ENCODE results near the gene TTC24.

GRCh38 chr1:156579472-156579871 lies at the start of gene TTC24:
- TF ChIP-seq GATA3 (IDR thresholded peaks at IDR 0.05; ENCODE audit: low read depth, low read length) (no peak), GATA2 (IDR thresholded peaks at IDR 0.05; ENCODE audit: low read depth, low read length) (no peak)
